IMR-90 (cell line): ENCODE results near the gene ANKRD42. TPM values are rescaled to one million over a fixed set of nuclear protein-coding genes. Genes with fewer than 3 reads are reported as not detected.

ENCODE experiments used
- ATAC-seq: fragments of 200-7000 bp; cut with Tn5 transposase; 2 replicates; pipeline ENCODE4 v1.9.1; 2020; ENCODE audit warnings: low read depth, mild to moderate bottlenecking, moderate library complexity
- BruUV-seq: library from RNA; stranded (reverse); fragments of 400-500 nt; replicated peaks from 2 replicates; lab custom pipeline; 2021; lab: Mats Ljungman, UMichigan
- CTCF ChIA-PET: fragments of 300-600 bp; formaldehyde crosslinking; extraction: SDS; loops from one replicate; lab custom pipeline; 2021; ENCODE audit warnings: antibody characterized with exemption; lab: Yijun Ruan, JAX
- POLR2A ChIA-PET: fragments of 300-600 bp; sonication (Branson Sonifier 250); formaldehyde crosslinking; loops from one replicate; lab custom pipeline; 2022; ENCODE audit warnings: antibody characterized with exemption; ENCODE audit not compliant: unreplicated experiment; lab: Charles Lee
- DNase-seq: peaks from one replicate; pipeline ENCODE4 v3.0.0; 2013
- H2AFZ ChIP-seq: replicated peaks from 2 replicates; pipeline ENCODE3; 2013; ENCODE audit warnings: low read length, mild to moderate bottlenecking; ENCODE audit not compliant: poor library complexity
- H2AK5ac ChIP-seq: 2 replicates; pipeline ENCODE4 v1.6.1; 2013; ENCODE audit warnings: low read depth, low read length, inconsistent platforms
- H2AK9ac ChIP-seq: replicated peaks from 2 replicates; pipeline ENCODE3; 2013; ENCODE audit warnings: mild to moderate bottlenecking, low read depth, low read length, moderate library complexity; ENCODE audit not compliant: poor library complexity
- H2BK120ac ChIP-seq: 2 replicates; pipeline ENCODE4 v1.6.1; 2013; ENCODE audit warnings: low read depth, low read length, inconsistent platforms
- H2BK15ac ChIP-seq: 3 replicates; pipeline ENCODE4 v1.6.1; 2013; ENCODE audit warnings: low read depth, low read length, inconsistent platforms
- H2BK20ac ChIP-seq: 2 replicates; pipeline ENCODE4 v1.6.1; 2013; ENCODE audit warnings: low read depth, mild to moderate bottlenecking, inconsistent platforms, low read length, moderate library complexity
- H2BK5ac ChIP-seq: 2 replicates; pipeline ENCODE4 v1.6.1; 2013; ENCODE audit warnings: mild to moderate bottlenecking, low read depth, low read length, inconsistent platforms; ENCODE audit not compliant: poor library complexity, severe bottlenecking
- H3K14ac ChIP-seq: replicated peaks from 2 replicates; pipeline ENCODE4 v1.6.1; 2013; ENCODE audit warnings: low read depth, low read length, inconsistent platforms
- H3K18ac ChIP-seq: 2 replicates; pipeline ENCODE4 v1.6.1; 2013; ENCODE audit warnings: low read depth, low read length, control low read depth
- H3K23ac ChIP-seq: 2 replicates; pipeline ENCODE4 v1.6.1; 2013; ENCODE audit warnings: low read depth, low read length, inconsistent platforms
- H3K27ac ChIP-seq: 2 replicates; pipeline ENCODE4 v1.5.1; 2013; ENCODE audit warnings: mild to moderate bottlenecking, control low read depth, low read length; ENCODE audit not compliant: insufficient read depth
- H3K27me3 ChIP-seq: 2 replicates; pipeline ENCODE4 v1.6.1; 2013; ENCODE audit warnings: low read length; ENCODE audit not compliant: control insufficient read depth, insufficient read depth
- H3K36me3 ChIP-seq: 2 replicates; pipeline ENCODE4 v1.6.1; 2013; ENCODE audit warnings: low read length, mixed read lengths; ENCODE audit not compliant: control insufficient read depth, insufficient read depth
- H3K4ac ChIP-seq: 2 replicates; pipeline ENCODE4 v1.6.1; 2013; ENCODE audit warnings: low read depth, low read length, inconsistent platforms
- H3K4me1 ChIP-seq: 2 replicates; pipeline ENCODE4 v1.6.1; 2013; ENCODE audit warnings: low read length, mixed read lengths; ENCODE audit not compliant: control insufficient read depth, insufficient read depth
- H3K4me2 ChIP-seq: 2 replicates; pipeline ENCODE4 v1.6.1; 2013; ENCODE audit warnings: low read depth, mild to moderate bottlenecking, control low read depth, low read length, moderate library complexity
- H3K4me3 ChIP-seq: 2 replicates; pipeline ENCODE4 v1.5.1; 2013; ENCODE audit warnings: low read depth, mild to moderate bottlenecking, control low read depth, low read length, moderate library complexity; ENCODE audit not compliant: insufficient read depth
- H3K56ac ChIP-seq: 2 replicates; pipeline ENCODE4 v1.6.1; 2013; ENCODE audit warnings: low read length, inconsistent platforms; ENCODE audit not compliant: insufficient read depth; ENCODE audit errors: extremely low read depth
- H3K79me1 ChIP-seq, 2 experiments: 2 replicates each; pipeline ENCODE4 v1.6.1; 2013; ENCODE audit warnings: low read length in 2 of 2, inconsistent platforms in 1 of 2, low read depth in 1 of 2
- H3K9ac ChIP-seq: 2 replicates; pipeline ENCODE4 v1.6.1; 2013; ENCODE audit warnings: low read depth, low read length, control low read depth
- H3K9me1 ChIP-seq: 2 replicates; pipeline ENCODE4 v1.6.1; 2013; ENCODE audit warnings: low read length, inconsistent platforms; ENCODE audit not compliant: insufficient read depth
- H3K9me3 ChIP-seq: 2 replicates; pipeline ENCODE4 v1.6.1; 2013; ENCODE audit warnings: low read length; ENCODE audit not compliant: control insufficient read depth, insufficient read depth
- H4K20me1 ChIP-seq: 2 replicates; pipeline ENCODE4 v1.6.1; 2013; ENCODE audit warnings: low read length, inconsistent platforms; ENCODE audit not compliant: insufficient read depth
- H4K5ac ChIP-seq: 2 replicates; pipeline ENCODE4 v1.6.1; 2013; ENCODE audit warnings: mild to moderate bottlenecking, low read depth, low read length, control low read depth
- H4K8ac ChIP-seq, 2 experiments: 2 replicates each; pipeline ENCODE4 v1.6.1; 2013; ENCODE audit warnings: low read depth in 2 of 2, low read length in 2 of 2, control low read depth in 1 of 2, inconsistent platforms in 1 of 2
- H4K91ac ChIP-seq: 2 replicates; pipeline ENCODE4 v1.6.1; 2013; ENCODE audit warnings: low read depth, low read length, inconsistent platforms; ENCODE audit not compliant: insufficient read depth
- BHLHE40 ChIP-seq: fragments of 150-350 bp; IDR thresholded peaks from 2 replicates; pipeline ENCODE4 v1.6.1; 2016; ENCODE audit warnings: mild to moderate bottlenecking, low read depth, low read length
- CHD1 ChIP-seq: IDR thresholded peaks from 2 replicates; pipeline ENCODE4 v1.6.1; 2012; ENCODE audit warnings: low read depth, low read length, improper control_type of control experiment
- FOS ChIP-seq: fragments of 150-350 bp; IDR thresholded peaks from 2 replicates; pipeline ENCODE4 v1.6.1; 2016; ENCODE audit warnings: low read depth, low read length
- MAZ ChIP-seq: IDR thresholded peaks from 2 replicates; pipeline ENCODE4 v1.6.1; 2012; ENCODE audit warnings: low read depth, mild to moderate bottlenecking, low read length, improper control_type of control experiment, moderate library complexity, borderline replicate concordance
- MXI1 ChIP-seq: IDR thresholded peaks from 2 replicates; pipeline ENCODE4 v1.6.1; 2012; ENCODE audit warnings: low read depth, mild to moderate bottlenecking, low read length, moderate library complexity, borderline replicate concordance
- NFE2L2 ChIP-seq: fragments of 150-350 bp; IDR thresholded peaks from 2 replicates; pipeline ENCODE4 v1.6.1; 2016; ENCODE audit warnings: low read depth, mild to moderate bottlenecking, low read length
- RAD21 ChIP-seq: IDR thresholded peaks from 2 replicates; pipeline ENCODE4 v1.6.1; 2012; ENCODE audit warnings: low read length, improper control_type of control experiment
- WGBS, 2 experiments: methylation state at CpG; one replicate each; pipeline versions ENCODE4 v1.1.5 to v1.1.7; 2013; ENCODE audit warnings: missing lambda C conversion rate in 2 of 2; ENCODE audit not compliant: insufficient read length in 1 of 2; ENCODE audit errors: extremely low coverage in 2 of 2; 5-methylcytosine and 5-hydroxymethylcytosine counted together
- dilution Hi-C: fragments of 300-500 bp; cut with HindIII; formaldehyde crosslinking; loops from one replicate; pipeline ENCODE4 v1.14.3; 2018; ENCODE audit warnings: low sequenced_read_pairs; ENCODE audit not compliant: unreplicated experiment
- in situ Hi-C: fragments of 300-500 bp; cut with MboI; formaldehyde crosslinking; loops from 3 replicates; pipeline ENCODE4 v1.14.3; 2019; ENCODE audit warnings: low sequenced_read_pairs, inconsistent platforms, mixed read lengths
- intact Hi-C: fragments of 100-400 bp; cut with micrococcal nuclease; formaldehyde crosslinking; loops from 2 replicates; pipeline ENCODE4 v1.10.0; 2022
- polyA plus RNA-seq, 3 experiments: library from polyadenylated mRNA; depleted of rRNA; stranded (reverse); fragments of >200 nt; gene quantifications; 2 replicates each; pipeline ENCODE4 v1.2.3, GENCODE V29; 2012; ENCODE audit warnings: low replicate concordance in 1 of 3
- total RNA-seq: library from RNA; depleted of rRNA; stranded (reverse); fragments of >200 nt; gene quantifications from 2 replicates; pipeline ENCODE4 v1.2.3, GENCODE V29; 2012

The ANKRD42 gene
- total and polyA plus RNA-seq, 2 of the 4 experiments (the other 2 are of a cell fraction), result 5.2 to 5.6 TPM

DNA sequence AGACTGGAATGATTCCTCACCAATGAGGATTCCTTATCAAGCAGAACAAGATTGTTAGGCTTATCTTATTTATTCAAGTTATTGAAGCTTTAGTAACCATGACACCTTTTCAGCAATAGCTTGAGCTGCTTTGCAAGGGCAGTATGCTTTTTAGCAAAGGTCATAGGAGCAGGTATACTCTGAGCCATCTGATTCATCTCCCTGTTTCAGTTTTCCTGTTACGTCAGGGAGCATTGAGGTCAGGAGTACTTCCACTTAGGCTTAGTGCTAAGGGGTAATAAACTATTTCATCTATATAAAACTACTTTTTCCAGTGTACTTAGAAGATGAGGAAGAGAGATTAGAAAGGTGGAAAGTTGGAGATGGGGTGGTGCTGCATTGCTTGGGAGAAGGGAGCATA, 17.7 kb upstream of the ANKRD42 start:
- no peak overlapping the region for H4K91ac ChIP-seq
- ATAC-seq (no peak), DNase-seq (no peak)
- no peak overlapping the region for H2AK5ac ChIP-seq
- H4K5ac ChIP-seq, result no peak overlapping the region
- H3K18ac ChIP-seq, result no peak overlapping the region
- dilution Hi-C loops (no loop called here), in situ Hi-C loops (no loop called here), intact Hi-C loops (no loop called here)
- peaks cover 33% of the 10 kb centered on the region for H4K20me1 ChIP-seq
- no peak overlapping the region for H3K4me2 ChIP-seq
- no peak overlapping the region for H3K4ac ChIP-seq
- no CpG with 5 or more reads among the region's 1 CpG for WGBS, 2 experiments
- no peak overlapping the region for H4K8ac ChIP-seq
- POLR2A ChIA-PET, result no interaction called here
- H2BK20ac ChIP-seq, result no peak overlapping the region
- CTCF ChIA-PET, result no interaction called here
- H3K9me3 ChIP-seq, result no peaks in the 10 kb centered on the region
- H2BK5ac ChIP-seq, result no peak overlapping the region
- H3K23ac ChIP-seq, result no peak overlapping the region
- no peak overlapping the region for H3K9ac ChIP-seq
- H2BK120ac ChIP-seq, result no peak overlapping the region
- no peak overlapping the region for H3K27ac ChIP-seq
- H3K56ac ChIP-seq, result no peak overlapping the region
- H3K4me1 ChIP-seq, result peaks cover 2% of the 10 kb centered on the region
- TF ChIP-seq NFE2L2 (no peak), CHD1 (no peak), FOS (no peak), MAZ (no peak), BHLHE40 (no peak), RAD21 (no peak), MXI1 (no peak)
- H3K14ac ChIP-seq, result no peak overlapping the region
- no peak overlapping the region for H2AK9ac ChIP-seq
- no peak overlapping the region for H2AFZ ChIP-seq
- BruUV-seq, result no TSS peak
- H3K79me1 ChIP-seq, result peaks cover 19 to 22% of the 10 kb centered on the region in 2 experiments
- peaks cover 42% of the 10 kb centered on the region for H3K36me3 ChIP-seq
- no peak overlapping the region for H2BK15ac ChIP-seq
- peaks cover 2% of the 10 kb centered on the region; the same call in 1 of the 2 replicates for H3K9me1 ChIP-seq
- no peak overlapping the region for H3K4me3 ChIP-seq
- no peaks in the 10 kb centered on the region for H3K27me3 ChIP-seq
